ENCODE data around the gene PGM1.
A peak's percentile ranks its signal among the peaks of the same experiment; 100 is the strongest.
"Not testable (repeated sequence)": the region's sequence is repeated elsewhere in the genome, so short reads cannot be mapped to it uniquely, and the experiment has no call there.

Gene PGM1

GRCh38 chr1:63593303-63593885 lies at the start of gene PGM1:
PGM1 (plus strand) TSS chr1:63593411; CDS start chr1:63593489, 78 bp downstream.
- DNase-seq (ENCODE audit: low read depth in 1 of 2, low spot score in 1 of 2) = peak; percentile 51 to 67

DNA sequence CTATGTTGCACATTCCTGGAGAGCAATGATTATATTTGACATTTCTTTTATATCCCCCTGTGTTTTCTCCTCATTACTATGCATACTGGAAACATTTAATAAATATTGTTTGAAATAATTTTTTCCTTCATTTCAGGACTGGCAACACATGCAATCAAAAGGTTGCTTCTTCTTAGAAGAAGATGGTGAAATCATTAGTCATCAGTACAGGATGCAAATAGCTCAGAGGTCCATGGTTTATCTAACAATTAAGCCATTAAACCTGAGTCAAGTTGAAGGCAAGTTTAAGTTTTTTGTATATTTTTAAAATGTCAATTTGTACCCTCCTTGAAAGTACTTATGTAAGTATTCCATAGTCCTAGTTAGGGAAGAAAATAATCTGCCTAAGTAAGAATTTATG lies 47.4 kb upstream of the PGM1 start:
- no peak for DNase-seq (ENCODE audit: low read depth in 1 of 2, low spot score in 1 of 2)

GRCh38 chr1:63547621-63548294 lies 45.5 kb upstream of the PGM1 start:
- no peak for DNase-seq (ENCODE audit: low read depth in 1 of 2, low spot score in 1 of 2)

GRCh38 chr1:63548303-63548702 lies 44.9 kb upstream of the PGM1 start:
- no peak for DNase-seq (ENCODE audit: low read depth in 1 of 2, low spot score in 1 of 2)

GRCh38 chr1:63548877-63549276 lies 44.3 kb upstream of the PGM1 start:
- DNase-seq (ENCODE audit: low read depth in 1 of 2, low spot score in 1 of 2) = no peak

DNA sequence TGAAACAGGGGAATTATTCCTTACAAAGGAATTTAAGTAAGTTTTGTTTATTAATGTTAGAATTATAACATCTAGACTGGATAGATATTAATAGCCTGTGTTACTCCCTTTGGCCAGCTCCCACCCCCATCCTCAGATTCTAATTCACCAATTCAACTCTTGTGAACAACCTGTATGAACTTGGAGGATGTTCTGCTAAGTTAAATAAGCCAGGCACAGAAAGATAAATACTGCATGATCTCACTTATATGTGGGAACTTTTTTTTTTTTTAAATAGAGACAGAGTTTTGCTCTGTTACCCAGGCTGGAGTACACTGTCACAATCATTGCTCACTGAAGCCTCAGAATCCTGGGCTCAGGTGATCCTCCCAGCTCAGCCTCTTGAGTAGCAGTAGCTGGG lies 37.7 kb upstream of the PGM1 start:
- no peak for DNase-seq (ENCODE audit: low read depth in 1 of 2, low spot score in 1 of 2)

DNA sequence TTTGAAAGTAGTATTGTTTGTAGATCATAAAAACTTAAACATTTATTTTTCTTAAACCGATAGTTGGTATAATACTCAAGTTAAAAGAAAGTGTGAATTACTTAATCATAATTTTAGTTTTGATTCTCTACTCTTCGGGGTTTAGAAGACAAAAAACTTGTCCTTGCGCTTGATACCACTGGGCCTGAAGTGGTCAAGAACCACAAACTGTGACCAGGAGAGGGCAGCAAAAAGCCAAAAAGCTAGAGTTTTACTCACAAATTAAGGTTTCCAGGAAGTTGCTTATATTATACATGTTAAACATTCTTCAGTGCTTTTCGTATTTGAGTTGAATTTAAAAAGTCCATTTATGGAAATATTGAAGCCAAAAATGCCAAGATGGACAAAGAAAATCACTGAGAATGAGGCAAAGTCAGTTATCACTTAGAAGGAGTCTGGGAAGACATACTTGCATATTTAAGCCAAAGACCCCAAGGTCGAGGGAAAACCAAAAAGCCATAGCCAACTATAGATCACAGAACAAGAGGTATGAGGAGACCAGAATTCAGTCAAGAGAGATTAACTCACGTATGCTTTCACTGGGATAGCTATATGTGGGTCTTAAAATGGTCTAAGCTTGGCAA lies 35.7 kb upstream of the PGM1 start:
- DNase-seq (ENCODE audit: low read depth in 1 of 2, low spot score in 1 of 2) = no peak

- DNase-seq (ENCODE audit: low read depth in 1 of 2, low spot score in 1 of 2) = no peak
Measured at GRCh38 chr1:63559357-63559756, 33.9 kb upstream of the PGM1 start.

DNA sequence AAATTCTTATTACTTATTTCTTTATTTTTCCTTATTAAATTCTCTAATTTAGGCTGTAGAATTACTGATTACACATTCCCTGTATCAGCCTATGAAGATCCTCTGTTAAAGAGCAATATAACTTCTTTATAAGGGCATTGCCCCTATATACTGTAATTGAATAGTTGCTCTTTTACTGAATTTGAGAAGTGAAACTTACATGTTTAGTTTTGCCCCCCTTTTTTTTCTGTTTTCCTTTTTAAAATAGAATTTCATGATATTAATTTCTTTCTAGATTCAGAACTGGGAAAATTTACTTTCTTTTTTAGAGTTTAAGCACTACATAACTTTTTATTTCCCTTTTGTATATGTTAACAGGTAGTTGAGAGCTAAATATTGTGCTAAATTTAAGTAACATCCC lies 29.5 kb upstream of the PGM1 start:
- DNase-seq (ENCODE audit: low read depth in 1 of 2, low spot score in 1 of 2) = no peak

- DNase-seq (ENCODE audit: low read depth in 1 of 2, low spot score in 1 of 2) = no peak
Measured at GRCh38 chr1:63569068-63569467, 24.1 kb upstream of the PGM1 start.

- DNase-seq (ENCODE audit: low read depth in 1 of 2, low spot score in 1 of 2) = no peak
Measured at GRCh38 chr1:63569640-63570316, 23.4 kb upstream of the PGM1 start.

DNA sequence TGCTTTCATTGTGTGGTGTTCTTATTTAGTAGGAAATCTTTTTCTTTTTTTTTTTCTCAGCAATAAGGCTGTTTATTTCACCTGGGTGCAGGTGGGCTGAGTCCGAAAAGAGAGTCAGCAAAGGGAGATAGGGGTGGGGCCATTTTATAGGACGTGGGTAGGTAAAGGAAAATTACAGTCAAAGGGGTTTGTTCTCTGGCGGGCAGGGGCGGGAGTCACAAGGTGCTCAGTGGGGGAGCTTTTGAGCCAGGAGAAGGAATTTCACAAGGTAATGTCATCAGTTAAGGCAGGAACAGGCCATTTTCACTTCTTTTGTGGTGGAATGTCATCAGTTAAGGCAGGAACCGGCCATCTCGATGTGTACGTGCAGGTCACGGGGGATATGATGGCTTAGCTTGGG lies 20.5 kb upstream of the PGM1 start:
- not testable (repeated sequence) for DNase-seq (ENCODE audit: low read depth in 1 of 2, low spot score in 1 of 2)

DNA sequence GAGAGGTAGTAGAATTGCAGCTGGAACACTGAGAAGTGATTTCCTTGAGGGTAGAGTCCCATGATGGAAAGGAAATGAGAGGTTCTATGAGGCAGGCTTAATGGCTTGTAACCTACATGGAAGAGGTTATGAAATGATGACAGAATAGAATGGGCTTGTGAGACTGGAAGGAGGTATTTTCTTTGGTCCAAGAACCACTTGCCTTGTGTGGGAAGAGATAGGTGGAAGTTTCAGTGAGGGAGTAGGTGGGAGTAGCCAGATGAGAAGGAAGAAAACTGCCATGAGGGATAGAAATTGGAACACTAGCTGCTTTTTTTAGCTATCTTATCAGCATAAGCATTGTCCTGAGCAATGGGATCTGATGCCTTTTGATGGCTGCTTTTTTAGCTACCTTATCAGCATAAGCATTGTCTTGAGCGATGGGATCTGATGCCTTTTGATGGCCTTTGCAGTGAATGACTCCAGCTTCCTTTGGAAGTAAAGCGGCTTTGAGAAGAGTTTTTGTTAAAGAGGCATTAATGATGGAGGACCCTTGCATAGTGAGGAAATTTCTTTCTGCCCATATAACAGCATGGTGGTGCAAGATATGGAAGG lies 18.9 kb upstream of the PGM1 start:
- DNase-seq (ENCODE audit: low read depth in 1 of 2, low spot score in 1 of 2) = not testable (repeated sequence)

DNA sequence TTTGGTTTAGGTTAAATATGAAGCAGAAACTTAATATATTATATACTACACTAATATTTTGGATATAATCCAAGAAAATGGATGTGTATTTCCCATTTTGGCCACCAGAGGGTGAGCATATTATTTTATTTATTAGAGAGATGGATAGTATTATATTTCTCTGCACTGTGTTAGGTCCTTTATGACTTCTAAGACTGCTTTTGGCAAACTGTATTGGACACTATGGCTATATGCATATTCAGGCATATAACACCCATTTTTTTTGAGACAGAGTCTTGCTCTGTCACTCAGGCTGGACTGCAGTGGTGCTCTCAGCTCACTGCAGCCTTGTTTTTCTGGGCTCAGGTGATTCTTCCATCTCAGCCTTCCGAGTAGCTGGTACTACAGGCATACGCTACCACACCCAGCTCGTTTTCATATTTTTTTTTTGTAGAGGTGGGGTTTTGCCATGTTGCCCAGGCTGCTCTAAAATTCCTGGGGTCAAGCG lies 17.8 kb upstream of the PGM1 start:
- DNase-seq (ENCODE audit: low read depth in 1 of 2, low spot score in 1 of 2) = no peak

DNA sequence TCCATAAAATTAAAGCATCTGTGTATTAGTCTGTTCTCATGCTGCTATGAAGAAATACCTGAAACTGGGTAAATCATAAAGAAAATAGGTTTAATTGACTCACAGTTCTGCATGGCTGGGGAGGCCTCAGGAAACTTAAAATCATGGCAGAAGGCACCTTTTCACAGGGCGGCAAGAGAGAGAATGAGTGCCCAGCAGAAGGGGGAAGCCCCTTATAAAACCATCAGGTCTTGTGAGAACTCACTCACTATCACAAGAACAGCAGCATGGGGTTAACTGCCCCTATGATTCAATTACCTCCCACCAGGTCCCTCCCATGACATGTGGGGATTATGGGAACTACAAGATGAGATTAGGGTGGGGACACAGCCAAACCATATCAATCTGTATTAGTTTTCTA lies 6.9 kb upstream of the PGM1 start:
- not testable (repeated sequence) for DNase-seq (ENCODE audit: low read depth in 1 of 2, low spot score in 1 of 2)

GRCh38 chr1:63590166-63590560 lies 3.0 kb upstream of the PGM1 start:
- no peak for DNase-seq (ENCODE audit: low read depth in 1 of 2, low spot score in 1 of 2)

DNA sequence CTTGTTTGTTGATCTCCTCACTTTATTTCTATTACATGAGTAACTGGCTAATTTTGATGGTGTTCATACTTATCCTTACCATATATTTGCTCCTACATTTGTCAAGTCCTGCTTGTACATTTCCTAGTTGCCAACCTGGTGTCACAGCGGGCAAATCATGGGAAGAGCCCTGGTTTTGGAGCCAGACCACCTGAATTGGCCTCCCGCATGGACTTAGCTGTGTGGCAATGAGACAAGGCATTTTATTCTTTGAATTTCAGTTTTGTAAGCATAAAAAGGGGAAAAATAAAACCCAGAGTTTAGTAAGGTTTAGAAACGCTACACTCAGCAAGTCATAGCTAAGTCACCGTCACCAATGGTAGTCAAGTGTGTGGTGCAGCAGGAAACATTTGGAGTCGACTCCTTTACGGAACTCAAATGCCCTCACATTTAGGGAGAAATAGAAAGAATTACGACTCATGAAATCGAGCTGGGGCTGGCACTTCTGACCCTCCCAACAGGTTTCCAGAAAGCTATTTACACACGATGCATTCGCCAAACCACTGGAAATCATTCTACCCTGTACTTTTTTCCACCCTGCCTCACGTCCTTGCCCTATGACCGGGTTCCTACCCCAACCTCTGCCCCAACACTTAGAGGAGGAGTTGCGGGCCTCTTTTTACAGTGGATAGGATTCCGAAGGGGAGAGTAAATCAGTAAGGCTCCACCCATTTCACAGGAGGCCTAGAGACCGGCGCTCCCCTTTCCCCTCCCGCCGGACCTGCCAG lies 492 bp upstream of the PGM1 start:
- DNase-seq (ENCODE audit: low read depth in 1 of 2, low spot score in 1 of 2) = no peak

DNA sequence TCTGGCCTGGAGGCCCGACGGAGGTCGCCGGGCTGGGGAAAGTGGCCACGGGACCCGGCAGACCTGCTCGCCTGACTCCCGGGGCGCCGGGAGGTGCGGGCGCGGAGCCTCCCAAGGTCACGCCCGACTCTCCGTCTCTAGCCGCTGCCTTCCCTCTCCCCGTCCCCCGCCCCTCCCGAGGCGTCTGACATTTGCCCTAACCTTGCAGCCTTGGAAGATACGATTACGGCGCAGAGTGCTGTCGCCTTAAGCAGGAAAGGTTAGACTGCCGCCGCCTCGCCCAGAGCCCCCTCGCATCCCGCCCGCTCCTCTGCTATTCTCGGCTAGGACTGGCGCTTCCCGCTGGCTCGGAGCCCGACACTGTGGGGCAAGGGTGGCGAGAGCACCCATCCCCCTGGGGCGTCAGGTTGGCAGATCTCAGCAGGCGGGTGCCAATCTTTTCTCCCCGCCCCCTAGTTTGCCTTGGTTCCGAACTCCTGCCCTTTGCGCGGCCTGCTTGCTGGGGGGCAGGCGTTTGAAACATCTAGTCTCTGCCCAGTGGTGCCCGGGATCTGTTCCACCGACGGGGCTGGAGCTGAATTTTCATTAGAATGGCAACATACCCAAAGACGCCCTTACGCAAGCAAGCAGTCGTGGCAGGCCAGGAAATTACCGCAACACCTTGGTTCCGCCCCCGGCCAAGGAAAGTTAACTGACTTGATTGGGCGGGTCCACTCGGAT lies 835 bp downstream of the PGM1 start:
- peak; percentile 38 to 54 for DNase-seq (ENCODE audit: low read depth in 1 of 2, low spot score in 1 of 2)

DNA sequence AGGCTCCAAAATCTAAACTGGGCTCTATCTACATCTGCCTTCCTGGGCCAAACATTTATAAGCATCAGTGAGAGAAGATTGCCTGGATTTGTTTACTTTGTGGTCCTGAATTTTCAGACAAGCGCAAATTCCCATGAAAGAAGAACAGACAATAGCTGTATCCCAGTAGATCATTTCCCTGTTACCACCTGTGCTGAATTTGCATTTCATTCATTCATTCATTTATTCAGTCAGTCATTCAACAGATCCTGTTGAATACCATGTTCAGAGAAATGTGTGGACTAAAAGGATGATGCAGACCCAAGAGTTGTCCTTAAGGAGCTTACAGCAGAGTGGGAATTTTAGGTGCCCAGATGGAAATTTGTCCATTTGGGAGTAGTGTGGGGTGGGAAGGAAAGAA lies 2.2 kb downstream of the PGM1 start:
- no peak for DNase-seq (ENCODE audit: low read depth in 1 of 2, low spot score in 1 of 2)

GRCh38 chr1:63599799-63600198 lies 6.6 kb downstream of the PGM1 start:
- DNase-seq (ENCODE audit: low read depth in 1 of 2, low spot score in 1 of 2) = no peak
